Calu3 (cell line): Measurements from ENCODE around the gene PPP1R3D. TPM values are rescaled to one million over a fixed set of nuclear protein-coding genes. Genes with fewer than 3 reads are reported as not detected.
A peak's percentile ranks its signal among the peaks of the same experiment; 100 is the strongest.

Experiments
- BruUV-seq: library from RNA; stranded (reverse); fragments of 400-500 nt; replicated peaks from 2 replicates; lab custom pipeline; 2021; lab: Mats Ljungman, UMichigan
- CTCF ChIA-PET: fragments of 300-600 bp; sonication (Branson Sonifier 250); formaldehyde crosslinking; loops from one replicate; lab custom pipeline; 2022; ENCODE audit warnings: antibody characterized with exemption; lab: Charles Lee
- DNase-seq: peaks from one replicate; pipeline ENCODE4 v3.0.0; 2022
- H3K27ac Mint-ChIP-seq: one replicate; pipeline ENCODE4 v1.8.0; 2022; ENCODE audit warnings: mixed read lengths; ENCODE audit not compliant: unreplicated experiment
- H3K27me3 Mint-ChIP-seq: one replicate; pipeline ENCODE4 v1.8.0; 2022; ENCODE audit warnings: mixed read lengths; ENCODE audit not compliant: unreplicated experiment
- H3K36me3 Mint-ChIP-seq: one replicate; pipeline ENCODE4 v1.8.0; 2022; ENCODE audit warnings: mild to moderate bottlenecking, moderate library complexity, mixed read lengths; ENCODE audit not compliant: insufficient read depth, unreplicated experiment
- H3K4me1 Mint-ChIP-seq: one replicate; pipeline ENCODE4 v1.8.0; 2022; ENCODE audit warnings: mild to moderate bottlenecking, low read depth, mixed read lengths; ENCODE audit not compliant: unreplicated experiment
- H3K4me3 Mint-ChIP-seq: one replicate; pipeline ENCODE4 v1.8.0; 2022; ENCODE audit warnings: mild to moderate bottlenecking, low read depth, moderate library complexity, mixed read lengths; ENCODE audit not compliant: unreplicated experiment
- H3K9me3 Mint-ChIP-seq: one replicate; pipeline ENCODE4 v1.8.0; 2022; ENCODE audit warnings: low read depth, mixed read lengths; ENCODE audit not compliant: unreplicated experiment
- CTCF ChIP-seq: fragments of 200-600 bp; IDR thresholded peaks from one replicate; pipeline ENCODE4 v1.8.0; 2022; ENCODE audit warnings: antibody characterized with exemption; ENCODE audit not compliant: unreplicated experiment
- intact Hi-C: fragments of 100-400 bp; cut with micrococcal nuclease; formaldehyde crosslinking; loops from one replicate; pipeline ENCODE4 v1.10.0; 2022; ENCODE audit not compliant: unreplicated experiment
- total RNA-seq: library from RNA; stranded (reverse); gene quantifications from 2 replicates; pipeline ENCODE4 v1.2.3, GENCODE V29; 2022

The PPP1R3D gene
- total RNA-seq, 1 experiment from 2014 or later: 17.9 TPM

- CTCF ChIA-PET: interaction anchor here (0.6 to 0.7 kb wide), 2 partner anchors 135 to 579 kb away, joined by 3 read pairs; no protein-coding TSS in a partner anchor
- no peak overlapping the region for H3K4me3 Mint-ChIP-seq
- H3K27ac Mint-ChIP-seq: no peak overlapping the region
- H3K4me1 Mint-ChIP-seq: peaks cover 37% of the 10 kb centered on the region
- TF ChIP-seq CTCF: no peak
- no peak for DNase-seq
- BruUV-seq: no TSS peak
- H3K36me3 Mint-ChIP-seq: peaks cover 61% of the 10 kb centered on the region
- no peaks in the 10 kb centered on the region for H3K9me3 Mint-ChIP-seq
- no peaks in the 10 kb centered on the region for H3K27me3 Mint-ChIP-seq
- intact Hi-C loops: no loop called here
Observed at GRCh38 chr20:59936409-59936808, 3.7 kb downstream of the PPP1R3D start.

DNA sequence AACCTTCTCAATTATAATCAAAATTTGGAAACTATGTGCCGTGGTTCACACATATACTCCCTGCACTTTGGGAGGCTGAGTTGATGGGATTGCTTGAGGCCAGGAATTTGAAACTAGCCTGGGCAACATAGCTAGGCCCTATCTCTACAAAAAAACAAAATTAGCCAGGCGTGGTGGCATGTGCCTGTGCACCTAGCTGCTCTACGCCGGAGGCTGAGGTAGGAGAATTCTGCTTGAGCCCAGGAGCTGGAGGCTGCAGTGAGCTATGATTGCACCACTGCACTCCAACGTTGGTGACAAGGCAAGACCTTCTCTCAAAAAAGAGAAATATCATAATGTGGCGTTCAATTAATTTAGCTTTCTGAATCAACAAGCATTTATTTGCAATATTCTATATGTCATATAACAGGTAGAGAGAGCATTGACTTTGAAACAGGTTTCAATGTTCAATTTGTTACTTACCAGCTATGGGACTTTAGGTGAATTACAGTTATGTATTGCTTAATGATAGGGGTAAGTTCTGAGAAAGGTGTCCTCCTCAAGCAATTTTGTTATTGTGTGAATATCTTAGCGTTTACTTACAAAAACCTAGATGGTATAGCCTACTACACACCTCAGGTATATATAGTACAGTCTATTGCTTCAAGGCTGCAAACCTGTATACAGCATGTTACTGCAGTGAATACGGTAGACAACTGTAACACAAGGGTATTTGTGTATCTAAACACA lies 4.5 kb downstream of the PPP1R3D start:
- Mint-ChIP-seq H3K36me3 (peaks cover 53% of the 10 kb centered on the region), H3K27me3 (no peaks in the 10 kb centered on the region), H3K4me3 (no peak overlapping the region), H3K27ac (no peak overlapping the region), H3K4me1 (peaks cover 32% of the 10 kb centered on the region), H3K9me3 (no peaks in the 10 kb centered on the region)
- intact Hi-C loops: no loop called here
- CTCF ChIA-PET: no interaction called here
- DNase-seq: no peak
- BruUV-seq: no TSS peak
- no peak for TF ChIP-seq CTCF

GRCh38 chr20:59933849-59934585 lies 6.1 kb downstream of the PPP1R3D start:
- Mint-ChIP-seq H3K9me3 (no peaks in the 10 kb centered on the region), H3K4me1 (peaks cover 44% of the 10 kb centered on the region), H3K27ac (peak overlapping the region; percentile 79), H3K27me3 (no peaks in the 10 kb centered on the region), H3K4me3 (peak overlapping the region; percentile 85), H3K36me3 (peaks cover 37% of the 10 kb centered on the region)
- BruUV-seq: no TSS peak
- intact Hi-C loops: no loop called here
- CTCF ChIA-PET: interaction anchor here (0.6 to 1.7 kb wide), 11 partner anchors 8 to 123 kb away, joined by 3 to 7 read pairs (median 4); no protein-coding TSS in a partner anchor
- peak; percentile 98 for TF ChIP-seq CTCF
- DNase-seq: peak; percentile 98

DNA sequence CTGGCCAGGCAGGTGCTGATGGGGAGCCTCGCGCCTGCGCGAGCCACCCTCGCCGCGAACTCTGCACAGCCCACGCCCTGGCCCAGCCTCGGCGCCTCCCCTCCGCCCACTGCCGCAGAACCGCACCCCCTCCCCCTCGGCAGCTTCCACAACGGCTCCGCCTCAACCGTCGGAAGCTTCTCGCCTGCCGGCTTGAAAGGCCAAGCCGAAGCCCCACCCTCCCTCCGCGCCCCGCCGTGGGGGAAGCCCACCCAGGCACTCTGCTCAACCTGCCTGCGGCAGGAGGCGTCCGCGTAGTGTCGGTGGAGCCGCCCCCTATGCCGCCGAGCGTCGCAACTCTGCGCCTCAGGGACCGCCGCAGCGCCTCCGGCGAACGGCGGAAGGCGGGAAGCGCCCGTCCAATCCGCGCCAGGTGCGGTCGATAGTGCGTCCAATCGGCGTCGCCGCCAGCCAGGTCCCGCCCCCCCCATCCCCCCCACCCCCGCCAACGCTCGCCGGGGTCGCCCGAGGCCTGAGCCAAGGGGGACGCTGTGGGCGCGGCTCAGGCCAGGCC lies 6.7 kb downstream of the PPP1R3D start, which contains the start of gene SYCP2:
Gene SYCP2, minus strand, starts transcription at position 342 of the 553 bp plus-strand sequence. CDS start 11,224 bp downstream, outside the sequence.
- H3K36me3 Mint-ChIP-seq: peaks cover 31% of the 10 kb centered on the region
- peak within 1 kb of the TSS; percentile 85 for H3K4me3 Mint-ChIP-seq
- no peaks in the 10 kb centered on the region for H3K27me3 Mint-ChIP-seq
- DNase-seq: peak; percentile 87
- intact Hi-C loops: no loop called here
- TF ChIP-seq CTCF: no peak
- peaks cover 44% of the 10 kb centered on the region for H3K4me1 Mint-ChIP-seq
- no peaks in the 10 kb centered on the region for H3K9me3 Mint-ChIP-seq
- no TSS peak for BruUV-seq
- CTCF ChIA-PET: interaction anchor here (0.8 to 1.7 kb wide), 5 partner anchors 11 to 102 kb away, joined by 3 to 4 read pairs (median 4); no protein-coding TSS in a partner anchor
- H3K27ac Mint-ChIP-seq: peak within 1 kb of the TSS; percentile 79
